ENCODE measurements around the gene UGCG.
"Not testable (repeated sequence)": the region's sequence is repeated elsewhere in the genome, so short reads cannot be mapped to it uniquely, and the experiment has no call there.

The UGCG gene

DNA sequence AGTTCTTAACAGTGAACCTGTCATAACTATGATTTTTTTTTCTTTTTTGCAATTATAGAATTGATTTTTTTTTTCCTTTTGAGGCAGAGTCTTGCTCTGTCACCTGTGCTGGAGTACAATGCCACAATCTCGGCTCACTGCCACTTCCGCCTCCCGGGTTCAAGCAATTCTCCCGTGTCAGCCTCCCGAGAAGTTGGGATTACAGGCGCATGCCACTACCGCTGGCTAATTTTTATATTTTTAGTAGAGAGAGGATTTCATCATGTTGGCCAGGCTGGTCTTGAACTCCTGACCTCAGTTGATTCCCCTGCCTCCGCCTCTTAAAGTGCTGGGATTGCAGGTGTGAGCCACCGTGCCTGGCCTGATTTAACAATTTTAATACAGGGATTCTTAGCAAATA is 21.4 kb downstream of the UGCG start:
- in situ Hi-C loops (cut with MboI; ENCODE audit: low sequenced_read_pairs), result no loop called here

- in situ Hi-C loops (cut with MboI; ENCODE audit: low sequenced_read_pairs), result no loop called here
These were observed 23.3 kb downstream of the UGCG start for GRCh38 chr9:111919875-111920274.

DNA sequence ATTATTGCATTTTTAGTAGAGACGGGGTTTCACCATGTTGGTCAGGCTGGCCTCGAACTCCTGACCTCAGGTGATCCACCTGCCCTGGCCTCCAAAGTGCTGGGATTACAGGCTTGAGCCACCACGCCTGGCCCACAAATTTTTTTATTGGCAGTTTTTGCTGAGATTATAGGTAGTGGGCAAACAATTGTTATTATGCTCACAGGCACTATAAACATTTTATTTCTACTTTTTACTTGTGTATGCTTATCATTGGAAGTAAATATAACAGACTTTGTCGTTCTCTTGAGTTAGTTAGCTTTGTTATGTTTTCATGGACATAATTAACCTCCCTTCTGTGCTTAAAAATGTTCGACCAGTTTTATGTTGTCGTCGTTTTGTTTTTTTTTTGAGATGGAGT is 23.9 kb downstream of the UGCG start:
- in situ Hi-C loops (cut with MboI; ENCODE audit: low sequenced_read_pairs), result no loop called here

GRCh38 chr9:111922324-111923013 is 25.9 kb downstream of the UGCG start:
- in situ Hi-C loops (cut with MboI; ENCODE audit: low sequenced_read_pairs), result no loop called here

GRCh38 chr9:111924281-111924680 is 27.7 kb downstream of the UGCG start:
- in situ Hi-C loops (cut with MboI; ENCODE audit: low sequenced_read_pairs), result no loop called here

DNA sequence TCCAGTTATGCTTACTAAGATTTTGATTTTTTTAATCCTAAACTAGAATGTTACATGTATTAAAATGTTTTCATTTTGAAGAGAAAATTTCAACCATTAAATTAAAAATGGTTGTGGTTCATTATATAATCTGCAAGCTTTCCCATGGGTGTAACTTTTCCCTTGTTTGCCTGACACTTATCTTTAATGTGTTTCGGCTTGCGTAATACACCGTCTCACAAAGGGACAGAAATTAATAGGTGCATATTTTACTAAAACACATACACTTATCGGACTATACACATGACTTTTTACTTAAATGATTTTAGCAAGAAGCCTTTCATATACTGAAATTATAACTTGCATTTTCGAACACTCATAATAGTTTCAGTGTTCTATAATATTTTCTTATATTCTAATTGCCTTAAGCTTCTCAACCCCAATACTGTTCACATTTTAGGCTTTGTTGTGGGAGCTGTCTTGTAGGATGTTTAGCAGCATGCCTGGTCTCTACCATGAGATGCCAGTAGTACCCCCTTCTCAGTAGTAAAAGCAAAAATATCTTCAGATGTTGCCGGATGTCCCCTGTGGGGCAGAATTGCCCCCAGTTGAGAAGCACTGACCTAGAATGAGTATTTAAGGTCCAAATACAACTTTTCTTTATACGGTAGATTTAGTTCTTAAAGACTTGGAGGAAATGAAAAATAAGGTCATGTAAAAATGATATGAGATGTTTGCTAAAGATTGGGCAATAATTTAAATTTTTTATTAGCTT is 28.6 kb downstream of the UGCG start:
- in situ Hi-C loops (cut with MboI; ENCODE audit: low sequenced_read_pairs), result no loop called here

- in situ Hi-C loops (cut with MboI; ENCODE audit: low sequenced_read_pairs), result no loop called here
These were observed 29.2 kb downstream of the UGCG start for GRCh38 chr9:111925784-111926183.

- in situ Hi-C loops (cut with MboI; ENCODE audit: low sequenced_read_pairs), result no loop called here
These were observed 29.8 kb downstream of the UGCG start for GRCh38 chr9:111926421-111926875.

GRCh38 chr9:111928359-111928720 is 31.7 kb downstream of the UGCG start:
- in situ Hi-C loops (cut with MboI; ENCODE audit: low sequenced_read_pairs), result no loop called here

DNA sequence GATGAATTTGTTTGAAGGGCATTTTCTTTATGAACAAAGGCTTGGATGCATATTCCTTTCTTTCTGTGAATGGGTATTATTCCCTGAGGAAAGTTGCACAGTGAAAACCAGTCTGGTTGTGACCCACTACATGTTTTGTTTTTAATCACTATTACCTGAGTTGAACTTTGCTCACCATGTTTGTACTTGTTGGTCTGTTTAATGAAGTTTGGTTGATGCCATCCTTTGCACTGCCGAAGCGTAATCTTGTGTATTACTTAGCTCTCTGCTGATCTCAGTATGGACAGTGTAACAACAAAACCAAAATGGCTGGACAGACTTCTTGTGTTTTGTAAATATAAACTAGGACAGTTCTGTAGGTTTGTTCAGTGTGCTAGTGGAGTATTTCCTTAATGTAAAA is 38.1 kb downstream of the UGCG start:
- in situ Hi-C loops (cut with MboI; ENCODE audit: low sequenced_read_pairs), result loop anchor here (10.0 kb wide), 1 partner anchor 140 kb away; no protein-coding TSS in a partner anchor

DNA sequence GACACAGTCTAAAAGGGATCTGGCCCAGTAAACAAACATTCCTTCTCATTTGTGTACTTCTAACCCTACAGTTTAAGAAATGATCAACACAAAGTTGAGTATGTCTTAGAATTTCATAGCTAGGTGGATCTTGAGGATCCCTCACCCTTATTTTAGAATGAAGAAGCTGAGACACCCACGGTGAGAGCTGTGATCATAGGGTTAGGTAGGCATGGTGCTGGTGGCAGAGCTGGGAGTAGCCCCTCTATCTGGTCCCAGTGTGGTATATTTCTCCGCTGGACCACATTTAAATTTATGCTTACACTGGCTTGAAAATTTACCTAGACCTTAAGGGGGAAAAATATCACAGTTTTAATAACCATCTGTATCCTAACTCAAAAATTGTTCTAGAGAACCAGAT is 39.8 kb downstream of the UGCG start:
- in situ Hi-C loops (cut with MboI; ENCODE audit: low sequenced_read_pairs), result loop anchor here (10.0 kb wide), 1 partner anchor 138 kb away; no protein-coding TSS in a partner anchor

- in situ Hi-C loops (cut with MboI; ENCODE audit: low sequenced_read_pairs), result loop anchor here (10.0 kb wide), 1 partner anchor 138 kb away; no protein-coding TSS in a partner anchor
These were observed 40.7 kb downstream of the UGCG start for GRCh38 chr9:111937301-111937700.

- in situ Hi-C loops (cut with MboI; ENCODE audit: low sequenced_read_pairs), result loop anchor here (10.0 kb wide), 1 partner anchor 137 kb away; no protein-coding TSS in a partner anchor
These were observed 41.3 kb downstream of the UGCG start for GRCh38 chr9:111937781-111938426.

DNA sequence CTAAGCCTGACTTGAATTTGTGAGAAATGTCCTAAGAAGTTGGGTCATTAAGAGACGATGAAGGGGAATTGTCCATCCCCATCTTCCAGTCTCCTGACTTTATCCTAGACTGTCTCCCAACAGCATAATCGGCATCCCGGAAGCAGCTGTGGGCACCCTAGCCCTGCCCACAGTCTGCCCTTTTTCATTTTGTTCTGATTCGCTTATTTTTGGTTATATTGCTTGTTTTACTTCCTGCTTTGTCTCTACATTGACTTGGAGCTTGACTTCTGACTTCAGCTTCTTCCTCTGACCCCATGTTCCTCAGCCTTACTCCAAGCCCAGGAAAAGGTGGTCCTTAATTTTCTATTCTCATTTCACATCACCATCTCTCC is 41.8 kb downstream of the UGCG start:
- in situ Hi-C loops (cut with MboI; ENCODE audit: low sequenced_read_pairs), result loop anchor here (10.0 kb wide), 1 partner anchor 136 kb away; no protein-coding TSS in a partner anchor

DNA sequence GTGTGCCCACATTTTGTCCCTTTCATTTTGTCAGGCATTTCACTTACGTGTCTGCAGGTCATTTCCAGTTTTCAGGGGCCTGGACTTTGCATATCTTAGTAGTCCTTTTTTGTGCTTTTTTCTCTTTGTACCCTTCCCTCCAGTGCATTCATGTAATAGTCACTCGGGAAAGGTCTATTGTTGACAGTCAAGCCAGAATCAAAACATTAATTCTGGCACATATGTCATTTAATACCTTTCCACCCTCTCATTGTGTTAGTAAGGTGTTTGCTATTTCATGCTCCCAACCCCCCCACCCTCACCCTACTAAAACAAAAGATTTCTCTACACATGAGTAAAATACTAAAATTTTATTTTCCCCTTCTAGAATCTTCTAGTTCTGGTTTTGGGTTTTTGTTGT is 42.7 kb downstream of the UGCG start:
- in situ Hi-C loops (cut with MboI; ENCODE audit: low sequenced_read_pairs), result loop anchor here (10.0 kb wide), 1 partner anchor 135 kb away; no protein-coding TSS in a partner anchor

GRCh38 chr9:111940697-111941096 is 44.1 kb downstream of the UGCG start:
- in situ Hi-C loops (cut with MboI; ENCODE audit: low sequenced_read_pairs), result no loop called here

- in situ Hi-C loops (cut with MboI; ENCODE audit: low sequenced_read_pairs), result no loop called here
These were observed 46.6 kb downstream of the UGCG start for GRCh38 chr9:111943200-111943599.

GRCh38 chr9:111943746-111944145 is 47.1 kb downstream of the UGCG start:
- in situ Hi-C loops (cut with MboI; ENCODE audit: low sequenced_read_pairs), result no loop called here

- in situ Hi-C loops (cut with MboI; ENCODE audit: low sequenced_read_pairs), result no loop called here
These were observed 47.7 kb downstream of the UGCG start for GRCh38 chr9:111944241-111944866.

- in situ Hi-C loops (cut with MboI; ENCODE audit: low sequenced_read_pairs), result no loop called here
These were observed 48.6 kb downstream of the UGCG start for GRCh38 chr9:111945216-111945615.

GRCh38 chr9:111948109-111948508 is 51.5 kb downstream of the UGCG start:
- in situ Hi-C loops (cut with MboI; ENCODE audit: low sequenced_read_pairs), result not testable (repeated sequence)

All from HL-60/S4 treated with phorbol 12-myristate 13-acetate at 8.2 ng/mL for 4 days and 3 days (cell line).